Muscle layer of duodenum (tissue), 2 donors: Measurements from ENCODE around the gene MROH8.

Experiments used
- H3K27ac ChIP-seq: one replicate; pipeline ENCODE4 v1.7.0; 2013; ENCODE audit warnings: mild to moderate bottlenecking, low read length
- H3K27me3 ChIP-seq: one replicate; pipeline ENCODE4 v1.7.0; 2013; ENCODE audit warnings: low read depth, mild to moderate bottlenecking, control low read depth, low read length
- H3K36me3 ChIP-seq, 2 donors: one replicate each; pipeline ENCODE4 v1.7.0; 2013; ENCODE audit warnings: low read length in 2 of 2, control low read depth in 1 of 2, mild to moderate bottlenecking in 1 of 2; ENCODE audit not compliant: insufficient read depth in 2 of 2, control insufficient read depth in 1 of 2
- H3K4me1 ChIP-seq, 2 donors: one replicate each; pipeline ENCODE4 v1.7.0; 2013; ENCODE audit warnings: low read length in 2 of 2, mild to moderate bottlenecking in 2 of 2, control low read depth in 1 of 2, moderate library complexity in 1 of 2; ENCODE audit not compliant: insufficient read depth in 2 of 2, control insufficient read depth in 1 of 2
- H3K4me3 ChIP-seq, 2 donors: one replicate each; pipeline ENCODE4 v1.7.0; 2013; ENCODE audit warnings: low read length in 2 of 2, low read depth in 1 of 2, mild to moderate bottlenecking in 1 of 2
- H3K9me3 ChIP-seq, 2 donors: one replicate each; pipeline ENCODE4 v1.7.0; 2013; ENCODE audit warnings: low read length in 2 of 2, control low read depth in 1 of 2, mild to moderate bottlenecking in 1 of 2; ENCODE audit not compliant: control insufficient read depth in 1 of 2
- donor health status: healthy.

MROH8 gene

DNA sequence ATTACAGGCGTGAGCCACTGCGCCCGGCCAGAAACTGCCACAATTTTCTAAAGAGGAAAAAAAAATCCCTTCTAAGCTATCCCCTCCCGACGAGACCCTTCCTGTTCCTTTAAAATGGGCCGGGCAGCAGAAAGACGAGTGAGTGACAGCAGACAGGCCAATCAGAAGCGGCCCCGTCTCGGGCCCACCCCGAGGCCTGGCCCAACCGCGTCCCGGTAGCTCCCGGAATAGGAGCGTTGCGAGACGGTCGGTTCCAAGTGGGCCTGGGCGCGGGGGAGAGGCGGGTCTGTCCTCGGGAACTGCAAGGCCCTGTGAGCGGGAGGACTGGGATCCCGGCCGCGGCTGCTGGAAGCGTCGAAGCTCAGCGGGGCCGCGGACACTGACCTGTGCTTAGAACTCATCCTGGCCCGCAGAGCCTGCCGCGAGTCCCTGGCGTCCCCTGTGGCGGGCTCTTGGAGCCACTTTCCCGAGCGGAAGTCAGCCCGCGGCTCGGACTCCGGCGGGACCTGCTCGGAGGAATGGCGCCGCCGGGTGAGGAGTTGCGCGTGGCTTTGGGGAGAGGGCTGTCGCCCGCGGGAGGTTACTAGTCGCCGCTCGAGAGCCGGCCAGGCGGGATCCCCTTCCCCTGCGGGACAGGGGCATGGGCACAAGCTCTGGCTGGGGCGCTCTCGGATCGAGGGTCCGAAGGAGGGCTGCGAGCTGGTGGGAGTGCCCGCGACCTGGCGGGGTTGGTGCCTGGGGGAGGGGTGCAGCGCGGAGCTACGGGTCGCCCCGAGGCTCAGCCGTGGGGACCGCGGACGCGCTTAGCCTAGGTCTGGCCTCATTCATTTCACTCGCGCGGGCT lies at the start of gene MROH8, which contains the start of gene RPN2:
MROH8 (minus strand) TSS at position 710 of the 844 bp plus-strand sequence.
RPN2 (plus strand) TSS at position 492 of the 844 bp plus-strand sequence; CDS start at position 519, 27 bp downstream.
- H3K27me3 ChIP-seq: no peaks in the 10 kb centered on the region
- H3K27ac ChIP-seq: peak within 1 kb of the TSS; percentile 94
- peaks cover 3 to 31% of the 10 kb centered on the region in 2 donors for H3K4me1 ChIP-seq
- H3K9me3 ChIP-seq: no peaks in the 10 kb centered on the region
- H3K36me3 ChIP-seq: peaks cover 5 to 8% of the 10 kb centered on the region in 2 donors
- peak within 1 kb of the TSS; percentile 90 to 97 for H3K4me3 ChIP-seq

GRCh38 chr20:37228656-37229055 lies 49.3 kb upstream of the MROH8 start:
- Histone ChIP-seq H3K4me1 (peaks cover 0 to 15% of the 10 kb centered on the region in 2 donors), H3K4me3 (no peak overlapping the region), H3K27ac (no peak overlapping the region), H3K9me3 (no peaks in the 10 kb centered on the region), H3K27me3 (no peaks in the 10 kb centered on the region), H3K36me3 (peaks cover 87 to 89% of the 10 kb centered on the region in 2 donors)

GRCh38 chr20:37228082-37228481 lies 48.7 kb upstream of the MROH8 start:
- Histone ChIP-seq H3K27ac (no peak overlapping the region), H3K4me3 (no peak overlapping the region), H3K36me3 (peaks cover 83 to 84% of the 10 kb centered on the region in 2 donors), H3K9me3 (no peaks in the 10 kb centered on the region), H3K4me1 (peaks cover 0 to 15% of the 10 kb centered on the region in 2 donors), H3K27me3 (no peaks in the 10 kb centered on the region)

DNA sequence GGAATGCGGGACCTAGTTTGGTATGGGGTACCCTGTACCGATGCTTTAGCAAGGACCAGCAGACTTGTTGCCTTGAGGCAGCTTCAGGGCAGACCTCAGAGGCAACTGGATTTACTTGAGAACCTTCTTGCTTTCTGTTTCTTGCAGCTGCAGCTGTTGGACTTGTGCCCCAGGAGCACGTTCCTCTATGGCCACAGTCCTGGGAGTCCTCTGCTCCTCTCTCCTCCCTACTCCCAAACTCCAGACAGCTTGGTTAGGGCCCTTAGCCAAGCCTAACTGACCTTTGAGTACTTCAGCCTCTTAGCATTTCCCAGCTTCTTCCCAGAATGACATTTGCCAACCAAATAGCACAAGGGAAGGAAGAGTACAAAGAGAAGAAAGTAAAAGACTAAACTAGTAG lies 47.5 kb upstream of the MROH8 start:
- Histone ChIP-seq H3K27me3 (no peaks in the 10 kb centered on the region), H3K27ac (peak overlapping the region; percentile 20), H3K36me3 (peaks cover 73 to 78% of the 10 kb centered on the region in 2 donors), H3K4me1 (peaks cover 0 to 19% of the 10 kb centered on the region in 2 donors), H3K4me3 (no peak overlapping the region), H3K9me3 (no peaks in the 10 kb centered on the region)

DNA sequence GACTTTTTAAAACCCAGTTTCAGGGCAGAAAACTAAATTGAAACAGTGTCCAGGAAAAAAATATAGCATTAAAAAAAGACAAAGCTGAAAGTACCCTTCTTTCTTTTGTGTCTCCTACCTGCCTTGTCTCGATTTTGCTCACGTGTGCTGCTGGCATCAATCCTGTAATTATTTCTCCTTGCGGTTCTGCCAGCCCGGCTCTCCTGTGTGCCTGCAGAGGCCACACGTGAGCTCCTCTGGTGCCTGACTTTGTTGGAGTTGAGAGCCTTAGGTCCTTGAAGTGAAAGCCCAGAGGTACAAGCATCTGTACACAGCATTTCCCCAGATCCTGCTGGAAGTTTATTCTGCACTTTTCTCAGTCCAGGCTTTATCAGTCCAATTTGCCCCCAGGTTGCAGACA lies 45.8 kb upstream of the MROH8 start:
- H3K36me3 ChIP-seq: peaks cover 60 to 63% of the 10 kb centered on the region in 2 donors

GRCh38 chr20:37223053-37223452 lies 43.7 kb upstream of the MROH8 start:
- Histone ChIP-seq H3K4me3 (no peak overlapping the region), H3K27ac (no peak overlapping the region), H3K27me3 (no peaks in the 10 kb centered on the region), H3K36me3 (peaks cover 44 to 54% of the 10 kb centered on the region in 2 donors), H3K9me3 (no peaks in the 10 kb centered on the region), H3K4me1 (peaks cover 0 to 39% of the 10 kb centered on the region in 2 donors)

More for the DNA sequence above, 45.8 kb upstream of the MROH8 start:
- Histone ChIP-seq H3K27ac (no peak overlapping the region), H3K9me3 (no peaks in the 10 kb centered on the region), H3K27me3 (no peaks in the 10 kb centered on the region), H3K4me1 (peaks cover 0 to 35% of the 10 kb centered on the region in 2 donors), H3K4me3 (no peak overlapping the region)

- peaks cover 0 to 30% of the 10 kb centered on the region in 2 donors for H3K4me1 ChIP-seq
- no peaks in the 10 kb centered on the region for H3K27me3 ChIP-seq
- no peak overlapping the region for H3K27ac ChIP-seq
- no peaks in the 10 kb centered on the region for H3K9me3 ChIP-seq
- no peak overlapping the region for H3K4me3 ChIP-seq
- H3K36me3 ChIP-seq: peaks cover 37 to 44% of the 10 kb centered on the region in 2 donors
Measured at GRCh38 chr20:37222086-37222485, 42.7 kb upstream of the MROH8 start.

GRCh38 chr20:37220731-37221130 lies 41.4 kb upstream of the MROH8 start:
- Histone ChIP-seq H3K27ac (peak overlapping the region; percentile 47), H3K36me3 (peaks cover 33 to 36% of the 10 kb centered on the region in 2 donors)

DNA sequence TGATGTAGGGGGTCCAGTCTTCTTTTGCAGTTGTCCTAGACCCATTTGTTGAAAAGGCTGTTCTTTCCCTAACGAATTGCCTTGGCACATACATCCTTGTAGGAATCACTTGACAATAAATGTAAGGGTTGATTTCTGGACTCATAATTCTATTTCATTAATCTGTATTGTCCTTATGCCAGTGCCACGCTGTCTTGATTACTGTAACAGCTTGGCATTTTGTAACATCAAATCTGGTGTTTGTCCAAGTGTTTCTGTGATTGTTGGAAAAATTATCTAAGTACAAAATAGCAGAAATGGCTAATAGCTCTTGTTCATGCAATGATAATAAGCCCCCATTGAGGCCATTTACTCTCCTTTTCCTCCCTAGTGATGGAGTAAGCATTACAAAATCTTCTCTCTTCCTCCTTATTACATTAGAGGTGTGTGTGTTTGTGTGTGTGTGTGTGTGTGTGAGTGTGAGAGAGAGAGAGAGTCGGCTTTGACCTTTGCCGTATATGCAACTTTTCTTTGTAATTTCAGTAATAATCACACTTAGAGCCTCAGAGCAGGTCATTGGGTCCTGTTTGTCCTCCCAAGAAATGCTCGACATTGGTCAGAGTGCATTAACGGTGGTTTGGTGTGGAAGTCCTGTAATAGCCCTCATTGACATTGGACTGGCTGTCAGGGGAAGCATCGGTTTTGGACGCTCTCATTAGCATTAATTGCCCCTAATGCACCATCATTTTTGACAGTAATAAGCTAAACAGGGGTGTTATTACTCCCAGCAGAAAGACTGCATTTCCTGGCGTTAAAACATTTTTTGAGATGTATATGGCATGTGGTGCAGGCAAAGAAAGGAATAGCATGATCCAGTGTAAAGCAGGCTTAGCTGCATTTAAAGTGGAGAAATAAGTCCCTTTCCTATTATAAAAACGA lies 40.7 kb upstream of the MROH8 start:
- peaks cover 25 to 29% of the 10 kb centered on the region in 2 donors for H3K36me3 ChIP-seq
- peak overlapping the region; percentile 47 for H3K27ac ChIP-seq
- H3K4me3 ChIP-seq: no peak overlapping the region
- no peaks in the 10 kb centered on the region for H3K27me3 ChIP-seq
- peaks cover 0 to 24% of the 10 kb centered on the region in 2 donors for H3K4me1 ChIP-seq
- no peaks in the 10 kb centered on the region for H3K9me3 ChIP-seq

More at GRCh38 chr20:37220731-37221130, 41.4 kb upstream of the MROH8 start:
- H3K27me3 ChIP-seq: no peaks in the 10 kb centered on the region
- peaks cover 0 to 24% of the 10 kb centered on the region in 2 donors for H3K4me1 ChIP-seq
- no peaks in the 10 kb centered on the region for H3K9me3 ChIP-seq
- H3K4me3 ChIP-seq: no peak overlapping the region

GRCh38 chr20:37218976-37219375 lies 39.6 kb upstream of the MROH8 start:
- Histone ChIP-seq H3K27me3 (no peaks in the 10 kb centered on the region), H3K9me3 (no peaks in the 10 kb centered on the region), H3K27ac (no peak overlapping the region), H3K4me3 (no peak overlapping the region), H3K36me3 (peaks cover 16 to 25% of the 10 kb centered on the region in 2 donors), H3K4me1 (peaks cover 0 to 24% of the 10 kb centered on the region in 2 donors)

- H3K36me3 ChIP-seq: peaks cover 18 to 25% of the 10 kb centered on the region in 2 donors
Measured at GRCh38 chr20:37218441-37218840, 39.1 kb upstream of the MROH8 start.

More at GRCh38 chr20:37218441-37218840, 39.1 kb upstream of the MROH8 start:
- H3K27me3 ChIP-seq: no peaks in the 10 kb centered on the region
- H3K4me1 ChIP-seq: peaks cover 0 to 24% of the 10 kb centered on the region in 2 donors
- no peak overlapping the region for H3K27ac ChIP-seq
- no peak overlapping the region for H3K4me3 ChIP-seq
- no peaks in the 10 kb centered on the region for H3K9me3 ChIP-seq
